IMR-90 (cell line): ENCODE measurements around the gene MYO1C. TPM values are rescaled to one million over a fixed set of nuclear protein-coding genes. Genes with fewer than 3 reads are reported as not detected.
A peak's percentile ranks its signal among the peaks of the same experiment; 100 is the strongest.

Experiments
- ATAC-seq: fragments of 200-7000 bp; cut with Tn5 transposase; 2 replicates; pipeline ENCODE4 v1.9.1; 2020; ENCODE audit warnings: low read depth, mild to moderate bottlenecking, moderate library complexity
- BruUV-seq: library from RNA; stranded (reverse); fragments of 400-500 nt; replicated peaks from 2 replicates; lab custom pipeline; 2021; lab: Mats Ljungman, UMichigan
- CTCF ChIA-PET: fragments of 300-600 bp; formaldehyde crosslinking; extraction: SDS; loops from one replicate; lab custom pipeline; 2021; ENCODE audit warnings: antibody characterized with exemption; lab: Yijun Ruan, JAX
- POLR2A ChIA-PET: fragments of 300-600 bp; sonication (Branson Sonifier 250); formaldehyde crosslinking; loops from one replicate; lab custom pipeline; 2022; ENCODE audit warnings: antibody characterized with exemption; ENCODE audit not compliant: unreplicated experiment; lab: Charles Lee
- DNase-seq: peaks from one replicate; pipeline ENCODE4 v3.0.0; 2013
- H2AFZ ChIP-seq: replicated peaks from 2 replicates; pipeline ENCODE3; 2013; ENCODE audit warnings: low read length, mild to moderate bottlenecking; ENCODE audit not compliant: poor library complexity
- H2AK5ac ChIP-seq: 2 replicates; pipeline ENCODE4 v1.6.1; 2013; ENCODE audit warnings: low read depth, low read length, inconsistent platforms
- H2AK9ac ChIP-seq: replicated peaks from 2 replicates; pipeline ENCODE3; 2013; ENCODE audit warnings: mild to moderate bottlenecking, low read depth, low read length, moderate library complexity; ENCODE audit not compliant: poor library complexity
- H2BK120ac ChIP-seq: 2 replicates; pipeline ENCODE4 v1.6.1; 2013; ENCODE audit warnings: low read depth, low read length, inconsistent platforms
- H2BK15ac ChIP-seq: 3 replicates; pipeline ENCODE4 v1.6.1; 2013; ENCODE audit warnings: low read depth, low read length, inconsistent platforms
- H2BK20ac ChIP-seq: 2 replicates; pipeline ENCODE4 v1.6.1; 2013; ENCODE audit warnings: low read depth, mild to moderate bottlenecking, inconsistent platforms, low read length, moderate library complexity
- H2BK5ac ChIP-seq: 2 replicates; pipeline ENCODE4 v1.6.1; 2013; ENCODE audit warnings: mild to moderate bottlenecking, low read depth, low read length, inconsistent platforms; ENCODE audit not compliant: poor library complexity, severe bottlenecking
- H3K14ac ChIP-seq: replicated peaks from 2 replicates; pipeline ENCODE4 v1.6.1; 2013; ENCODE audit warnings: low read depth, low read length, inconsistent platforms
- H3K18ac ChIP-seq: 2 replicates; pipeline ENCODE4 v1.6.1; 2013; ENCODE audit warnings: low read depth, low read length, control low read depth
- H3K23ac ChIP-seq: 2 replicates; pipeline ENCODE4 v1.6.1; 2013; ENCODE audit warnings: low read depth, low read length, inconsistent platforms
- H3K27ac ChIP-seq: 2 replicates; pipeline ENCODE4 v1.5.1; 2013; ENCODE audit warnings: mild to moderate bottlenecking, control low read depth, low read length; ENCODE audit not compliant: insufficient read depth
- H3K27me3 ChIP-seq: 2 replicates; pipeline ENCODE4 v1.6.1; 2013; ENCODE audit warnings: low read length; ENCODE audit not compliant: control insufficient read depth, insufficient read depth
- H3K36me3 ChIP-seq: 2 replicates; pipeline ENCODE4 v1.6.1; 2013; ENCODE audit warnings: low read length, mixed read lengths; ENCODE audit not compliant: control insufficient read depth, insufficient read depth
- H3K4ac ChIP-seq: 2 replicates; pipeline ENCODE4 v1.6.1; 2013; ENCODE audit warnings: low read depth, low read length, inconsistent platforms
- H3K4me1 ChIP-seq: 2 replicates; pipeline ENCODE4 v1.6.1; 2013; ENCODE audit warnings: low read length, mixed read lengths; ENCODE audit not compliant: control insufficient read depth, insufficient read depth
- H3K4me2 ChIP-seq: 2 replicates; pipeline ENCODE4 v1.6.1; 2013; ENCODE audit warnings: low read depth, mild to moderate bottlenecking, control low read depth, low read length, moderate library complexity
- H3K4me3 ChIP-seq: 2 replicates; pipeline ENCODE4 v1.5.1; 2013; ENCODE audit warnings: low read depth, mild to moderate bottlenecking, control low read depth, low read length, moderate library complexity; ENCODE audit not compliant: insufficient read depth
- H3K56ac ChIP-seq: 2 replicates; pipeline ENCODE4 v1.6.1; 2013; ENCODE audit warnings: low read length, inconsistent platforms; ENCODE audit not compliant: insufficient read depth; ENCODE audit errors: extremely low read depth
- H3K79me1 ChIP-seq, 2 experiments: 2 replicates each; pipeline ENCODE4 v1.6.1; 2013; ENCODE audit warnings: low read length in 2 of 2, inconsistent platforms in 1 of 2, low read depth in 1 of 2
- H3K9ac ChIP-seq: 2 replicates; pipeline ENCODE4 v1.6.1; 2013; ENCODE audit warnings: low read depth, low read length, control low read depth
- H3K9me1 ChIP-seq: 2 replicates; pipeline ENCODE4 v1.6.1; 2013; ENCODE audit warnings: low read length, inconsistent platforms; ENCODE audit not compliant: insufficient read depth
- H3K9me3 ChIP-seq: 2 replicates; pipeline ENCODE4 v1.6.1; 2013; ENCODE audit warnings: low read length; ENCODE audit not compliant: control insufficient read depth, insufficient read depth
- H4K20me1 ChIP-seq: 2 replicates; pipeline ENCODE4 v1.6.1; 2013; ENCODE audit warnings: low read length, inconsistent platforms; ENCODE audit not compliant: insufficient read depth
- H4K5ac ChIP-seq: 2 replicates; pipeline ENCODE4 v1.6.1; 2013; ENCODE audit warnings: mild to moderate bottlenecking, low read depth, low read length, control low read depth
- H4K8ac ChIP-seq, 2 experiments: 2 replicates each; pipeline ENCODE4 v1.6.1; 2013; ENCODE audit warnings: low read depth in 2 of 2, low read length in 2 of 2, control low read depth in 1 of 2, inconsistent platforms in 1 of 2
- H4K91ac ChIP-seq: 2 replicates; pipeline ENCODE4 v1.6.1; 2013; ENCODE audit warnings: low read depth, low read length, inconsistent platforms; ENCODE audit not compliant: insufficient read depth
- BHLHE40 ChIP-seq: fragments of 150-350 bp; IDR thresholded peaks from 2 replicates; pipeline ENCODE4 v1.6.1; 2016; ENCODE audit warnings: mild to moderate bottlenecking, low read depth, low read length
- CEBPB ChIP-seq: IDR thresholded peaks from 2 replicates; pipeline ENCODE4 v1.6.1; 2012; ENCODE audit warnings: low read depth, low read length, improper control_type of control experiment
- CHD1 ChIP-seq: IDR thresholded peaks from 2 replicates; pipeline ENCODE4 v1.6.1; 2012; ENCODE audit warnings: low read depth, low read length, improper control_type of control experiment
- CTCF ChIP-seq: conservative IDR thresholded peaks from 2 replicates; pipeline ENCODE4 v1.5.1; 2012; ENCODE audit warnings: mild to moderate bottlenecking, low read depth, low read length, improper control_type of control experiment
- FOS ChIP-seq: fragments of 150-350 bp; IDR thresholded peaks from 2 replicates; pipeline ENCODE4 v1.6.1; 2016; ENCODE audit warnings: low read depth, low read length
- MAFK ChIP-seq: IDR thresholded peaks from 2 replicates; pipeline ENCODE4 v1.6.1; 2012; ENCODE audit warnings: low read depth, low read length, improper control_type of control experiment
- MAZ ChIP-seq: IDR thresholded peaks from 2 replicates; pipeline ENCODE4 v1.6.1; 2012; ENCODE audit warnings: low read depth, mild to moderate bottlenecking, low read length, improper control_type of control experiment, moderate library complexity, borderline replicate concordance
- NFE2L2 ChIP-seq: fragments of 150-350 bp; IDR thresholded peaks from 2 replicates; pipeline ENCODE4 v1.6.1; 2016; ENCODE audit warnings: low read depth, mild to moderate bottlenecking, low read length
- POLR2A ChIP-seq: IDR thresholded peaks from 2 replicates; pipeline ENCODE4 v1.6.1; 2012; ENCODE audit warnings: mild to moderate bottlenecking, low read depth, low read length
- RCOR1 ChIP-seq: IDR thresholded peaks from 2 replicates; pipeline ENCODE4 v1.6.1; 2012; ENCODE audit warnings: mild to moderate bottlenecking, low read length, improper control_type of control experiment; ENCODE audit not compliant: insufficient replicate concordance
- SMC3 ChIP-seq: fragments of 150-350 bp; IDR thresholded peaks from 2 replicates; pipeline ENCODE4 v1.6.1; 2016; ENCODE audit warnings: low read depth, mild to moderate bottlenecking, antibody characterized with exemption, low read length, moderate library complexity
- WGBS, 2 experiments: methylation state at CpG; one replicate each; pipeline versions ENCODE4 v1.1.5 to v1.1.7; 2013; ENCODE audit warnings: missing lambda C conversion rate in 2 of 2; ENCODE audit not compliant: insufficient read length in 1 of 2; ENCODE audit errors: extremely low coverage in 2 of 2; 5-methylcytosine and 5-hydroxymethylcytosine counted together
- dilution Hi-C: fragments of 300-500 bp; cut with HindIII; formaldehyde crosslinking; loops from one replicate; pipeline ENCODE4 v1.14.3; 2018; ENCODE audit warnings: low sequenced_read_pairs; ENCODE audit not compliant: unreplicated experiment
- in situ Hi-C: fragments of 300-500 bp; cut with MboI; formaldehyde crosslinking; loops from 3 replicates; pipeline ENCODE4 v1.14.3; 2019; ENCODE audit warnings: low sequenced_read_pairs, inconsistent platforms, mixed read lengths
- intact Hi-C: fragments of 100-400 bp; cut with micrococcal nuclease; formaldehyde crosslinking; loops from 2 replicates; pipeline ENCODE4 v1.10.0; 2022
- polyA plus RNA-seq, 3 experiments: library from polyadenylated mRNA; depleted of rRNA; stranded (reverse); fragments of >200 nt; gene quantifications; 2 replicates each; pipeline ENCODE4 v1.2.3, GENCODE V29; 2012; ENCODE audit warnings: low replicate concordance in 1 of 3
- total RNA-seq: library from RNA; depleted of rRNA; stranded (reverse); fragments of >200 nt; gene quantifications from 2 replicates; pipeline ENCODE4 v1.2.3, GENCODE V29; 2012
- TF ChIP-seq, protein P1 (sequence below): fragments of 150-350 bp; IDR thresholded peaks from 2 replicates; pipeline ENCODE4 v1.6.1; 2016; ENCODE audit warnings: low read depth, mild to moderate bottlenecking, low read length, moderate library complexity, borderline replicate concordance
- TF ChIP-seq, protein P2 (sequence below): fragments of 150-350 bp; IDR thresholded peaks from 2 replicates; pipeline ENCODE4 v1.6.1; 2017; ENCODE audit warnings: mild to moderate bottlenecking, antibody characterized with exemption, low read length, low read depth

The MYO1C gene
- total and polyA plus RNA-seq, 2 of the 4 experiments (the other 2 are of a cell fraction) = 162 to 196 TPM

DNA sequence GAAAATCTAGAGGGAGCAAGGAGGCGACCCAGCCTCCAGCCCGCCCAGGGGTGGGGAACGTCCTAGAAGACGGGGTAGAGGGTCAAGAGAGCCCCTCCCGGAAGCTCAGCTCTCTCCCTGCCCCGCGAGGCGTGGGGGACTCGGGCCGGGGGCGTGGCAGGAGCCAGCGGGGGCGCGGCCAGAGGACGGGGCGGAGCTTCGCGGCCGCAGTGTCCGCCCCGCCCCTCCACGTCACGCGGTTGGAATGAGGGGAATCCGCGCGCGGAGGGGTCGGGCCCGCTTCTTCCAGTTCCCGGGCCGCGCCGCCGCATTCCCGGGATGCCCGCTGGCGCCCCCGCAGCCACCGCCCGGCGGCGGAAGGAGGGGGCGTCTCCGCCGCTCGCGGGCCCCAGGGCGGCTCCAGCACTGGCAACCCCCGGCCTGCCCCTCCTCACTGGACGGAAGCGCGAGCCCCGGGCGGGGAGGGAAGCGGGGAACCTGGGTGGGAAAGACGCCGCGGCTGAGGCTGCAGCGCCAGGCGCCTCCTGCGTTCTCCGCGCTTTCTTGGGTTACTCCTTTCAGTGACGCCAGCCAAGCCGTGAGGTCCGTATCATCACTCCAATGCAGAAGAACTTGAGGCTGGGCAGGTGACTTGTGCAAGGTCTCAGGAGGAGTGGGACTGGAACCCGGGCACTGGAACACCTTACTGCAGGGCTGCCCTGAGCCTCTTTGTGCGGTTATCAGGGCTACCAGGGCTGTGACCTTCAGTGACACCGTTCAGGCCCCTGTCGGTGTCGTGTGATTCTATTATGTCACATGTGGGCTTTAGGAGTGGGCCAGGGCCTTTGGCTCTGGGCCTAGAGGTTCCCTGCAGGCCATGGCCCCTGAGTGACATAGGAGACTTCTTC, 4.3 kb downstream of the MYO1C start:
- Histone ChIP-seq H3K56ac (peak overlapping the region; percentile 68), H2BK20ac (peak overlapping the region; percentile 45), H4K91ac (peak overlapping the region; percentile 94), H3K23ac (peak overlapping the region; percentile 97), H2BK120ac (peak overlapping the region; percentile 83), H2AK9ac (peak overlapping the region; percentile 98), H2AK5ac (peak overlapping the region; percentile 94), H3K14ac (peak overlapping the region; percentile 82), H3K79me1 (peaks cover 23 to 67% of the 10 kb centered on the region in 2 experiments), H3K9ac (peak overlapping the region; percentile 82), H4K8ac (peak overlapping the region; percentile 96), H3K4me1 (peaks cover 29% of the 10 kb centered on the region), H4K5ac (peak overlapping the region; percentile 66), H3K27me3 (no peaks in the 10 kb centered on the region), H3K4me2 (peak overlapping the region; percentile 79), H3K4me3 (peak overlapping the region; percentile 42), H3K9me1 (peaks cover 16% of the 10 kb centered on the region; the same call in 1 of the 2 replicates), H2AFZ (peak overlapping the region; percentile 77), H3K9me3 (no peaks in the 10 kb centered on the region), H3K18ac (peak overlapping the region; percentile 82), H4K20me1 (peaks cover 8% of the 10 kb centered on the region), H3K36me3 (peaks cover 7% of the 10 kb centered on the region), H2BK15ac (peak overlapping the region; percentile 88; the same call in 2 of the 3 replicates), H2BK5ac (peak overlapping the region; percentile 82), H3K4ac (peak overlapping the region; percentile 99), H3K27ac (peak overlapping the region; percentile 89)
- BruUV-seq = no TSS peak
- DNase-seq (peak; percentile 84), ATAC-seq (peak; percentile 59)
- ChIA-PET CTCF (interaction anchor here (0.9 kb wide), 1 partner anchor 27 kb away, joined by 3 read pairs; no protein-coding TSS in a partner anchor), POLR2A (interaction anchor here (0.7 kb wide), 1 partner anchor 567 kb away, joined by 3 read pairs; the partner anchor contains the start of gene HIC1)
- in situ Hi-C loops = no loop called here
- dilution Hi-C loops = no loop called here
- intact Hi-C loops = no loop called here
- 2% methylated on average over 51 of the region's 72 CpGs; no CpG with 5 or more reads in 1 of the 2 experiments for WGBS, 2 experiments
- TF ChIP-seq BHLHE40 (peak; percentile 19; the same call in 1 of the 2 replicates), RCOR1 (peak; percentile 42), CHD1 (no peak), MAFK (no peak), POLR2A (no peak), SMC3 (no peak), CEBPB (no peak), CTCF (no peak), FOS (no peak), NFE2L2 (no peak), MAZ (peak; percentile 93)
- TF ChIP-seq, protein P1, sequence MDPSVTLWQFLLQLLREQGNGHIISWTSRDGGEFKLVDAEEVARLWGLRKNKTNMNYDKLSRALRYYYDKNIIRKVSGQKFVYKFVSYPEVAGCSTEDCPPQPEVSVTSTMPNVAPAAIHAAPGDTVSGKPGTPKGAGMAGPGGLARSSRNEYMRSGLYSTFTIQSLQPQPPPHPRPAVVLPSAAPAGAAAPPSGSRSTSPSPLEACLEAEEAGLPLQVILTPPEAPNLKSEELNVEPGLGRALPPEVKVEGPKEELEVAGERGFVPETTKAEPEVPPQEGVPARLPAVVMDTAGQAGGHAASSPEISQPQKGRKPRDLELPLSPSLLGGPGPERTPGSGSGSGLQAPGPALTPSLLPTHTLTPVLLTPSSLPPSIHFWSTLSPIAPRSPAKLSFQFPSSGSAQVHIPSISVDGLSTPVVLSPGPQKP = no peak
- TF ChIP-seq, protein P2, sequence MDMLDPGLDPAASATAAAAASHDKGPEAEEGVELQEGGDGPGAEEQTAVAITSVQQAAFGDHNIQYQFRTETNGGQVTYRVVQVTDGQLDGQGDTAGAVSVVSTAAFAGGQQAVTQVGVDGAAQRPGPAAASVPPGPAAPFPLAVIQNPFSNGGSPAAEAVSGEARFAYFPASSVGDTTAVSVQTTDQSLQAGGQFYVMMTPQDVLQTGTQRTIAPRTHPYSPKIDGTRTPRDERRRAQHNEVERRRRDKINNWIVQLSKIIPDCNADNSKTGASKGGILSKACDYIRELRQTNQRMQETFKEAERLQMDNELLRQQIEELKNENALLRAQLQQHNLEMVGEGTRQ = no peak
